Calu3 (cell line): ENCODE results near the gene SAP25. TPM values are rescaled to one million over a fixed set of nuclear protein-coding genes. Genes with fewer than 3 reads are reported as not detected.

Experiments used
- Bru-seq: library from RNA; stranded (reverse); fragments of 400-500 nt; gene quantifications from one replicate; lab custom pipeline; 2021; lab: Mats Ljungman, UMichigan
- BruChase-seq, 2 experiments: library from RNA; stranded (reverse); fragments of 400-500 nt; gene quantifications; one replicate each; lab custom pipeline; 2021; lab: Mats Ljungman, UMichigan
- BruUV-seq: library from RNA; stranded (reverse); fragments of 400-500 nt; replicated peaks from 2 replicates; lab custom pipeline; 2021; lab: Mats Ljungman, UMichigan
- CTCF ChIA-PET: fragments of 300-600 bp; sonication (Branson Sonifier 250); formaldehyde crosslinking; loops from one replicate; lab custom pipeline; 2022; ENCODE audit warnings: antibody characterized with exemption; lab: Charles Lee
- DNase-seq: peaks from one replicate; pipeline ENCODE4 v3.0.0; 2022
- H3K27ac Mint-ChIP-seq: one replicate; pipeline ENCODE4 v1.8.0; 2022; ENCODE audit warnings: mixed read lengths; ENCODE audit not compliant: unreplicated experiment
- H3K27me3 Mint-ChIP-seq: one replicate; pipeline ENCODE4 v1.8.0; 2022; ENCODE audit warnings: mixed read lengths; ENCODE audit not compliant: unreplicated experiment
- H3K36me3 Mint-ChIP-seq: one replicate; pipeline ENCODE4 v1.8.0; 2022; ENCODE audit warnings: mild to moderate bottlenecking, moderate library complexity, mixed read lengths; ENCODE audit not compliant: insufficient read depth, unreplicated experiment
- H3K4me1 Mint-ChIP-seq: one replicate; pipeline ENCODE4 v1.8.0; 2022; ENCODE audit warnings: mild to moderate bottlenecking, low read depth, mixed read lengths; ENCODE audit not compliant: unreplicated experiment
- H3K4me3 Mint-ChIP-seq: one replicate; pipeline ENCODE4 v1.8.0; 2022; ENCODE audit warnings: mild to moderate bottlenecking, low read depth, moderate library complexity, mixed read lengths; ENCODE audit not compliant: unreplicated experiment
- H3K9me3 Mint-ChIP-seq: one replicate; pipeline ENCODE4 v1.8.0; 2022; ENCODE audit warnings: low read depth, mixed read lengths; ENCODE audit not compliant: unreplicated experiment
- intact Hi-C: fragments of 100-400 bp; cut with micrococcal nuclease; formaldehyde crosslinking; loops from one replicate; pipeline ENCODE4 v1.10.0; 2022; ENCODE audit not compliant: unreplicated experiment
- long read RNA-seq: library from polyadenylated mRNA; stranded (forward); transcript quantifications from one replicate; pipeline ENCODE4 v2.0.0, GENCODE V29; 2022
- total RNA-seq: library from RNA; stranded (reverse); gene quantifications from 2 replicates; pipeline ENCODE4 v1.2.3, GENCODE V29; 2022
- TF ChIP-seq, protein P1 (sequence below): fragments of 200-600 bp; IDR thresholded peaks from one replicate; pipeline ENCODE4 v1.8.0; 2022; ENCODE audit warnings: antibody characterized with exemption; ENCODE audit not compliant: unreplicated experiment

Gene SAP25
- total RNA-seq = 3.1 and 3.2 TPM in 2 replicates
- Bru-seq, nascent RNA = not detected
- BruChase-seq, experiment 1, labeled RNA remaining after a 6-hour chase = not detected
- percentile 36 among the genes with signal in this experiment for BruChase-seq, experiment 2, labeled RNA remaining after a 2-hour chase
- long read RNA-seq, partial matches to known transcripts = 0 of 3 reads
- long read RNA-seq, other reads (novel, unspliced or antisense) = 0 of 3 reads

- BruUV-seq = no TSS peak
- no peak for DNase-seq
- Mint-ChIP-seq H3K27ac (no peak within 1 kb of the TSS), H3K36me3 (peaks cover 35% of the 10 kb centered on the region), H3K9me3 (no peaks in the 10 kb centered on the region), H3K4me3 (no peak within 1 kb of the TSS), H3K4me1 (peaks cover 5% of the 10 kb centered on the region), H3K27me3 (no peaks in the 10 kb centered on the region)
- CTCF ChIA-PET = no interaction called here
- intact Hi-C loops = no loop called here
- TF ChIP-seq, protein P1, sequence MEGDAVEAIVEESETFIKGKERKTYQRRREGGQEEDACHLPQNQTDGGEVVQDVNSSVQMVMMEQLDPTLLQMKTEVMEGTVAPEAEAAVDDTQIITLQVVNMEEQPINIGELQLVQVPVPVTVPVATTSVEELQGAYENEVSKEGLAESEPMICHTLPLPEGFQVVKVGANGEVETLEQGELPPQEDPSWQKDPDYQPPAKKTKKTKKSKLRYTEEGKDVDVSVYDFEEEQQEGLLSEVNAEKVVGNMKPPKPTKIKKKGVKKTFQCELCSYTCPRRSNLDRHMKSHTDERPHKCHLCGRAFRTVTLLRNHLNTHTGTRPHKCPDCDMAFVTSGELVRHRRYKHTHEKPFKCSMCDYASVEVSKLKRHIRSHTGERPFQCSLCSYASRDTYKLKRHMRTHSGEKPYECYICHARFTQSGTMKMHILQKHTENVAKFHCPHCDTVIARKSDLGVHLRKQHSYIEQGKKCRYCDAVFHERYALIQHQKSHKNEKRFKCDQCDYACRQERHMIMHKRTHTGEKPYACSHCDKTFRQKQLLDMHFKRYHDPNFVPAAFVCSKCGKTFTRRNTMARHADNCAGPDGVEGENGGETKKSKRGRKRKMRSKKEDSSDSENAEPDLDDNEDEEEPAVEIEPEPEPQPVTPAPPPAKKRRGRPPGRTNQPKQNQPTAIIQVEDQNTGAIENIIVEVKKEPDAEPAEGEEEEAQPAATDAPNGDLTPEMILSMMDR = no peak
These were observed at the start of gene SAP25 for GRCh38 chr7:100573691-100574361. Gene SAP25 (minus strand): TSS chr7:100573900. CDS start chr7:100573742, 158 bp downstream.

DNA sequence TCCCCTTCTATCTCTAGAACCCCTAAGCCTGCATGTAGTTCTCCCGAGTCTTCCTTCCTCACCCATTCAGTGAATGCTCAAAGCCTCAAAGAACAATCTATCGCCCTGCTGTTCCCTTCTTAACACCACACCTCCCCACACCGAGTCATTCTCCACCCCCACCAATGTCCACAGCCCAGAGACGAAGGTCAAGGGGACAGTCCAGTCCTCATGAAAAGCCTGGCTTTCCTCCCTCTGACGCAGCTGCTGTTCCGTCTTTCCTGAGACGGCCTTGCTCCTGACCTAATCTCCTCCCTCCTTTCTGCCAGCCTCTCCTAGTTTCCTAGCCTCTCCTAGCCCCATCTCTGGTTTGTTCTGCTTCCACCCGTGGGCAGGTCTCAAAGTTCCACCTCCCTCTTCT is 47.9 kb upstream of the SAP25 start:
- no peak for DNase-seq
- TF ChIP-seq, protein P1 = no peak
- Mint-ChIP-seq H3K27ac (no peak overlapping the region), H3K4me3 (no peak overlapping the region), H3K27me3 (no peaks in the 10 kb centered on the region), H3K9me3 (no peaks in the 10 kb centered on the region), H3K4me1 (no peaks in the 10 kb centered on the region), H3K36me3 (no peaks in the 10 kb centered on the region)
- CTCF ChIA-PET = no interaction called here
- intact Hi-C loops = no loop called here
- BruUV-seq = no TSS peak

- Mint-ChIP-seq H3K4me1 (no peaks in the 10 kb centered on the region), H3K27me3 (no peaks in the 10 kb centered on the region), H3K9me3 (no peaks in the 10 kb centered on the region), H3K36me3 (no peaks in the 10 kb centered on the region), H3K27ac (no peak overlapping the region), H3K4me3 (no peak overlapping the region)
- intact Hi-C loops = no loop called here
- CTCF ChIA-PET = no interaction called here
- no peak for DNase-seq
- TF ChIP-seq, protein P1 = no peak
- no TSS peak for BruUV-seq
These were observed 47.1 kb upstream of the SAP25 start for GRCh38 chr7:100620804-100621203.

DNA sequence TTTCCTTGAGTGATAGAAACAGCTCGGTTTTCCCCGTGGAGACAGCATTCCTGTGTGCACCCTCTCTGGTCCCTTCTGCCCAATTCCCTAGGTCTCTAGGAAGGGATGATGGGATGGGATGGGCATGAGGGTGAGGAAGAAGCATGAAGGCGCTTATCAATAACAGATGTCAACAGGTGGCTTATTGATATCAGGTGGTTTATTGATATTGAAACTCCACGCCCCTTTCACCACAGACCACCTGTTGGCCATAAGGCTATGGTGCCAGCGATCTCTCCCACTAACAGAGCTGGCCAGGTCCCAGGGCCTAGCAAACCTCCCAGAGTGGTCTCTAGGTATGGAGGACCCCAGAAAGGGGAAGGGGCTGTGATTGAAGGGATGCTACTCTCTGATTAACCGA is 46.5 kb upstream of the SAP25 start:
- Mint-ChIP-seq H3K27me3 (no peaks in the 10 kb centered on the region), H3K9me3 (no peaks in the 10 kb centered on the region), H3K4me3 (no peak overlapping the region), H3K4me1 (no peaks in the 10 kb centered on the region), H3K27ac (no peak overlapping the region), H3K36me3 (no peaks in the 10 kb centered on the region)
- DNase-seq = no peak
- BruUV-seq = no TSS peak
- TF ChIP-seq, protein P1 = no peak
- intact Hi-C loops = no loop called here
- CTCF ChIA-PET = no interaction called here
